GM18517 (cell line): ENCODE measurements around the gene SSTR3.
"Not testable (repeated sequence)": the region's sequence is repeated elsewhere in the genome, so short reads cannot be mapped to it uniquely, and the experiment has no call there.

ENCODE experiments used
- ATAC-seq: cut with Tn5 transposase; IDR thresholded peaks from one replicate; pipeline ENCODE4 v1.9.1; 2021; ENCODE audit warnings: mild to moderate bottlenecking, moderate library complexity; ENCODE audit not compliant: unreplicated experiment

The SSTR3 gene

GRCh38 chr22:37183432-37184379, 28.6 kb downstream of the SSTR3 start:
- no peak for ATAC-seq

- no peak for ATAC-seq
These were observed 29.4 kb downstream of the SSTR3 start for GRCh38 chr22:37182949-37183245.

GRCh38 chr22:37182101-37182948, 30.0 kb downstream of the SSTR3 start:
- no peak for ATAC-seq

GRCh38 chr22:37181681-37182080, 30.6 kb downstream of the SSTR3 start:
- ATAC-seq: no peak

GRCh38 chr22:37180531-37181231, 31.6 kb downstream of the SSTR3 start:
- no peak for ATAC-seq

- no peak for ATAC-seq
These were observed 32.5 kb downstream of the SSTR3 start for GRCh38 chr22:37179622-37180420.

GRCh38 chr22:37179126-37179470, 33.2 kb downstream of the SSTR3 start:
- no peak for ATAC-seq

GRCh38 chr22:37178350-37179125, 33.7 kb downstream of the SSTR3 start:
- no peak for ATAC-seq

GRCh38 chr22:37177755-37178154, 34.5 kb downstream of the SSTR3 start:
- no peak for ATAC-seq

- no peak for ATAC-seq
These were observed 35.1 kb downstream of the SSTR3 start for GRCh38 chr22:37177221-37177620.

GRCh38 chr22:37176464-37177061, 35.7 kb downstream of the SSTR3 start:
- ATAC-seq: no peak

GRCh38 chr22:37175414-37176281, 36.6 kb downstream of the SSTR3 start:
- no peak for ATAC-seq

GRCh38 chr22:37174964-37175363, 37.3 kb downstream of the SSTR3 start:
- ATAC-seq: no peak

- ATAC-seq: no peak
These were observed 38.6 kb downstream of the SSTR3 start for GRCh38 chr22:37173709-37174108.

GRCh38 chr22:37172266-37173245, 39.7 kb downstream of the SSTR3 start:
- ATAC-seq: no peak

GRCh38 chr22:37171662-37172061, 40.6 kb downstream of the SSTR3 start:
- ATAC-seq: no peak

GRCh38 chr22:37170689-37171405, 41.4 kb downstream of the SSTR3 start:
- not testable (repeated sequence) for ATAC-seq
